GF-D8 (cell line): ENCODE measurements around the gene DBF4.
"Not testable (repeated sequence)": the region's sequence is repeated elsewhere in the genome, so short reads cannot be mapped to it uniquely, and the experiment has no call there.

Experiments used
- DNase-seq: peaks from one replicate; lab custom pipeline; 2025; lab: John Stamatoyannopoulos, UW

The DBF4 gene

DNA sequence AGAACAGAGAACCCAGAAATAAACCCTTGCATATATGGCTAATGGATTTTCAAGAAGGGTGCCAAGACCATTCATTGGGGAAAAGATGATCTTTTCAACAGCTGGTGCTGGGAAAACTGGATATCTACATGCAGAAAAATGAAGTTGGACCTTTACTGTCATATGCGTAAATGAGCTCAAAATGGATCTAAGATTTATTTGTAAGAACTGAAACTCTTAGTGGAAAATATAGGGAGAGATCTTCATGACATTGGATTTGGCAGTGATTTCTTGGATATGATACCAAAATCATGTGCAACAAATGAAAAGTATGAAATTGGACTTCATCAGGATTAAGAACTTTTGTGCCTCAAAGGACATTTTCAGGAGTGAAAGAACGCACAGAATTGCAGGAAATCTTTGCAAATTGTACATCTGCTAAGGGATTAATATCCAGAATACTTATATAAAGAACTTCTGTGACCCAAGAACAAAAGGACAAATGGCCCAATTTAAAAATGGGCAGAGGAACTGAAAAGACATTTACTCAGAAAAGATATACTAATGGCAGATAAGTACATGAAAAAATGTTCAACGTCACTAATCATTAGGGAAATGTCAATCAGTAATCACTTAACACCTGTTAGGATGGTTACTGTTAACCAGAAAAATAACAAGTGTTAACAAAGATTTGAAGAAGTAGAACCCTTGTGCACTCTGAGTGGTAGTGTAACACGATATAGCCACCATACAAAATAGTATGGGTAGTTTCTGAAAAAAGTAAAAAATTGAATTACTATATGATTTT is 6.1 kb downstream of the DBF4 start:
- DNase-seq, result no peak

DNA sequence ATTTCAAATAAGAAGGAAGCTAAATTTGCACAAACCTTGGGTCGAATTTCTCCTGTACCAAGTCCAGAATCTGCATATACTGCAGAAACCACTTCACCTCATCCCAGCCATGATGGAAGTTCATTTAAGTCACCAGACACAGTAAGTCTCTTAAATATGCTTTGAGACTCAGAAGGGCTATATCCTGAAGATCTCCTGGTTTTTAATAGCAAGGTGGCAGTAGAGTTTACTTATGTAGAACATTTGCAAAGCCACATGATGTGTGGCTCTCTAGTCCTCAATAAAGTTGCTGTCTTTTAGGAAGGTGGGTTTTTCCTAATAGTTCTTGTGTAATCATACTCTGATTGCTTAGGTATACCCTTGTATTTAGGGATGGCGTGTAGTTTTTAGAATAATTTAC is 8.7 kb downstream of the DBF4 start:
- DNase-seq, result no peak

DNA sequence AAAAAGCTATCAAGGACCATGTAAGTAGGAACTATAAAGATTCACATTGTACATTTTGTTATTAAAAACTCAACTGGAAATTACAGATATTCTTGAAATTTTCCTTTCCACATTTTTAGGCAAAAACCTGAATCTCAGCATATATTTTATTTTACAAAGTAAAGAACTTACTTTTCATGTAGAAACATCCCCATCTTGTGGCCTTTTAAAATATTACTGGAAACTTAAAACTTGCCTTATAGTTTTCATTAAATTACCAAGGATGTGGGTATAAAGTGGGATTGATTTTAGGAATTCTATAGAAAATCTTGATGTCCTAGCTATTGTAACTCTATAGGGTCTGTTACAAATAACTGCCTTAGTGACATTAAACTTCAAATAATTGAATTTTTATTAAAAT is 10.6 kb downstream of the DBF4 start:
- peak; percentile 41 for DNase-seq

DNA sequence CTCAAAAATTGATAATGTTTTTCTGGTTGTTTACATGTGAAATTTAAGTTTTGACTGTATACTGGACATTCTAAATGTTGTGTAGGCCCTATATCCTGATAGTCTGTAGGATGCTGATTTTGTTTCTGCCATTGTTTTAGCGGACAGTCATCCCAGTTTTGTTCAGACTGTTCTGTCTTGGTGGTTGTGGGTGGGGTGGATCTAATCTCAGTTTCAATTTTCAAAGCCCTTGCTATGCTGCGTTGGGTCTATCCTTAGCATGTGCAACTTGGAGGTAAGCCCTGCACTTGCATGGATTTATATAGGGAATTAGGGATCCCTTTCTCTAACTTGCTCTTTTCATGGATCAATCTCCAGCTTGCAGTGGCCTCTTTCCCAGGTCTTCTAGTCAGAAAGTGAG is 19.1 kb downstream of the DBF4 start:
- DNase-seq, result no peak

DNA sequence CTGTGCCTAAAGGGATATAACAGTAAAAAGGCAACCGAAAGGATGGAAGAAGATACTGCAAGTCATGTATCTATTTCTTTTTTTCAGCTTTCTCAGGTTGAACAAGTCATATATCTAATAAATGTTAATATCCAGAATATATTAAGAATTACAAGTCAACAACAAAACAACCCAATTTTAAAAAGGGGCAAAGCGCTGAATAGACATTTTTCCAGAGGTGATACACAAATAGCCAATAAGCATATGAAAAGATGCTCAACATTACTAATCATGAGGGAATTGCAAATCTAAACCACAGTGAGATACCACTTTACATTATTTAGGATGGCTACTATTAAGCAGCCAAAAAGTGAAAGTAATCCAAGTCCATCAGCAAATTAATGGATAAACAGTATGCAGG is 23.0 kb downstream of the DBF4 start:
- DNase-seq, result no peak

DNA sequence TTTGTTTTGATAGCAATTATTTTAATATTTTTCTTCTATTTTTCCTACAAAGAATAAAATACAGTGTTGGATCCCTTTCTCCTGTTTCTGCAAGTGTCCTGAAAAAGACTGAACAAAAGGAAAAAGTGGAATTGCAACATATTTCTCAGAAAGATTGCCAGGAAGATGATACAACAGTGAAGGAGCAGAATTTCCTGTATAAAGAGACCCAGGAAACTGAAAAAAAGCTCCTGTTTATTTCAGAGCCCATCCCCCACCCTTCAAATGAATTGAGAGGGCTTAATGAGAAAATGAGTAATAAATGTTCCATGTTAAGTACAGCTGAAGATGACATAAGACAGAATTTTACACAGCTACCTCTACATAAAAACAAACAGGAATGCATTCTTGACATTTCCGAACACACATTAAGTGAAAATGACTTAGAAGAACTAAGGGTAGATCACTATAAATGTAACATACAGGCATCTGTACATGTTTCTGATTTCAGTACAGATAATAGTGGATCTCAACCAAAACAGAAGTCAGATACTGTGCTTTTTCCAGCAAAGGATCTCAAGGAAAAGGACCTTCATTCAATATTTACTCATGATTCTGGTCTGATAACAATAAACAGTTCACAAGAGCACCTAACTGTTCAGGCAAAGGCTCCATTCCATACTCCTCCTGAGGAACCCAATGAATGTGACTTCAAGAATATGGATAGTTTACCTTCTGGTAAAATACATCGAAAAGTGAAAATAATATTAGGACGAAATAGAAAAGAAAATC is 31.0 kb downstream of the DBF4 start:
- DNase-seq, result peak; percentile 76

DNA sequence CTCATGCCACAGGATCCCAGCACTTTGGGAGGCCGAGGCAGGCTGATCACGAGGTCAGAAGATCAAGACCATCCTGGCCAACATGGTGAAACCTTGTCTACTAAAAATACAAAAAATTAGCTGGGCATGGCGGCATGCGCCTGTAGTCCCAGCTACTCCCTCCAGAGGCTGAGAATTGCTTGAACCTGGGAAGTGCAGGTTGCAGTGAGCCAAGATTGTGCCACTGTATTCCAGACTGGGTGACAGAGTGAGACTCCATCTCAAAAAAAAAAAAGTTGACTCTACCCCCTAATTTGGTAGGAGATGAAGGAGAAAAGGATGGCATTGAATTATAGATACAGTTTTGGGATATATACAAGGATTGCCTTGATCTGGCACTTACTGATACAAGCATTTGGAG is 32.5 kb downstream of the DBF4 start:
- DNase-seq, result not testable (repeated sequence)

DNA sequence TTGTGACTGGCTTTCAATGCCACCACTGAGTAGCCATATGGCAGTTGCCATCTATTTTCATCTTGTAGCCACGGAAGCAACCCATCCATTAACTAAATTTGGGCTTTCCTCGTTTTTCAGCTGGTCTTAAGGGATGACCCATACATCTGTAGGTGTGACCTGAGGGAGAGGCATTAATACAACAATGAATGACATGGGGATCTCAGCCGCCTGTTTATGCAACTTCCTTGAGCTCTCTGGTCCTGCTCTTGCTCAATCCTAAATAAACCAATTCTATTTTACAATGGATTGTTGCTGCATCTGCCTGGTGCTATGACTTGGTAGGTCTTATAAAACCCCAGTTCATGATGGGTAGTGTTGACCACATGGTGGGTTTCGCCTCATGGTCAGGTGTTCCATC is 35.8 kb downstream of the DBF4 start:
- peak; percentile 71 for DNase-seq

DNA sequence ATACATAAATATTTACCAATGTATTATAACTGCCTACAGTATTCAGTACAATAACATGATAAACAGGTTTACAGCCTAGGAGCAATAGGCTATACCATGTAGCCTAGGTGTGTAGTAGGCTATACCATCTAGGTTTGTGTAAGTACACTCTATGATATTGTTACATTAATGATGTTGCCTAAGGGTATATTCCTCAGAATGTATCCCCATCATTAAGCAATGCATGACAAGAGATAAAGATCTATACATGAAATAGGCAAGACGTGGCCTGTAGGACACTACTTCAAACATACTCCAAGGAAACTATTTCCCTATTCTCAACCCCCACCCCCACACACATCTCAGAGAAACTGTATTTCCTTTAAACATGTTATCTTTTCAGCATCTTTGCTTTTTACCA is 42.4 kb downstream of the DBF4 start:
- peak; percentile 10 for DNase-seq

DNA sequence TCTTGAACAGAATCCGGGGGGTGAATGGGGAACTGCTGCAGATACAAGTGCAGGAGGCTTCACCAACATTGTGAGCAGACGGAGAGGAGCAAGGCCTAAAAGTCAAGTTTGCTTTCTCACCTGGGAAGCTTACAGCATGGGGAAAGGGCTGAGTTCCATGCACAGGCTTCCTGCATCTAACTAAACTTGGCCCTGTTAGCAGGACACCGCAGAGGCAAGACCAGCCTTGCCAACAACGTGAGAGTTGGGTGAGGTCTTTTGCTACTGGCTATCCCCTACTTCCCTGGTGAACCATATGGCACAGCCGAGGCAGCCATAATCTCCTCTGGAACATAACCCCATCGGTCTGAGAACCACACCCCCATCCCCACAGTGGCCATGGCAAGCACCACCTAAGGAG is 43.6 kb downstream of the DBF4 start:
- DNase-seq, result no peak

DNA sequence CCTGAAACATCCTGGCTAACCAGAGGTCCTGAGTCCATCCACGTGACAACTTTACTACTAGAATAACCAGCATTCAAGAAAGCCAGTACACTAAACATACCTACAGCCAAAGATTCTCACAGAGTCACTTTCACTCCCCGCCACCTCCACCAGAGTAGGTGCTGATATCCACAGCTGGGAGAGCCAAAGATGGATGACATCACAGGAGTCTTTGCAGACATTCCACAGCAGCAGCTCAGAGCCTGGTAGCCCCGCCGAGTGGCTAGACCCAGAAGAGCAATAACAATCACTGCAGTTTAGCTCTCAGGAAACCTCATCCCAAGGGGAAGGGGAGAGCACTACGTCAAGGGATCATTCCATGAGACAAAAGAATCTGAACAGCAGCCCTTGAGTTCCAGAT is 44.3 kb downstream of the DBF4 start:
- no peak for DNase-seq

DNA sequence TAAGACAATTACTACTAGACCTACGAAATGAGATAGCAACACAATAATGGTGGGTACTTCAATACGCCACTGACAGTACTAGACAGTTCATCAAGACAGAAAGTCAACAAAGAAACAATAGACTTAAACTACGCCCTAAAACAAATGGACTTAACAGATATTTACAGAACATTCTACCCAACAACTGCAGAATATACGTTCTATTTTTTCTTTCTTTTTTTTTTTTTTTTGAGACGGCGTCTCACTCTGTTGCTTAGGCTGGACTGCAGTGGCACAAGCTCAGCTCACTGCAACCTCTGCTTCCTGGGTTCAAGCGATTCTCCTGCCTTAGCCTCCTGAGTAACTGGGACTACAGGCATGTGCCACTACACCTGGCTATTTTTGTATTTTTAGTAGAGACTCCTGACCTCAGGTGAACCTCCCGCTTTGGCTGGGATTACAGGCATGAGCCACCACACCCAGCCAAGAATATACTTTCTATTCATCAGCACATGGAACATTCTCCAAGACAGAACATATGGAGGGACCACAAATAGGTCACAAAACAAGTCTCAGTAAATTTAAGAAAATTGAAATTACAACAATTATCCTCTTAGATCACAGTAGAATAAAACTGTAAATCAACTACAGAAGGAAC is 46.6 kb downstream of the DBF4 start:
- DNase-seq, result not testable (repeated sequence)

DNA sequence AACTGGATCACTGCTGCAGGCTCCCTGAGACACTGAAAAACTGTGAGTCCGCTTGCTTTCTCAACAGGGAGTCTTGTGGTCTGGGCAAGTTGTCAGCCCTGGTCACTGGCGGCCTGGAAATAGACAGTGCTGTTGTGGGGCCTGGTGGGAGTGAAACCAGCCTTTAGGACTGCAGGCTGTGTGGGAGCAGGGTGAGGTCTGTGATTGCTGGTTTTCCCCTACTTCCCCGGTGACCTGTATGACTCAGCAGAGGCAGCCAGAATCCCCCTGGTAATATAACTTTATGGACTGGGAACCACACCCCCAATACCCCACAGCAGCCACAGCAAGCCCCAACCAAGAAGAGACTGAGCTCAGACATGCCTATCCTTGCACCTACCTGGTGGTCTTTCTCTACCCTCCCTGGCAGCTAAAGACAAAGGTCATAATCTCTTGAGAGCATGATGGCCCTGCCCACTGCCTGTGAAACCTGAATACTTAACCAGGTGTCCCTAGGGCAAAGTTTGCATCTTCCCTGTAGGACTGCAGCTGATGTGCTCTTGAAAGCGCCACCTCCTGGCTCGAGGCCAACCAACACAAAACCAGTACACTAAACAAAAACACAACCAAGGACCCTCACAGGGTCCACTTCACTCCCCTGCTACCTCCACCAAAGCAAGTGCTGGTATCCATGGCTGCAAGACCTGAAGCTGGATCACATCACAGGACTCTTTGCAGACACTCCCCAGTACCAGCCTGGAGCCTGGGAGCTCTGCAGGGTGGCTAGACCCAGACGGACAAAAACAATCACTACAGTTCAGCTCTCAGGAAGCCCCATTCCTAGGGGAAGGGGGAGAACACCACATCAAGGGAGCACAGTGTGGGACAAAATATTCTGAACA is 50.5 kb downstream of the DBF4 start:
- peak; percentile 22 for DNase-seq

DNA sequence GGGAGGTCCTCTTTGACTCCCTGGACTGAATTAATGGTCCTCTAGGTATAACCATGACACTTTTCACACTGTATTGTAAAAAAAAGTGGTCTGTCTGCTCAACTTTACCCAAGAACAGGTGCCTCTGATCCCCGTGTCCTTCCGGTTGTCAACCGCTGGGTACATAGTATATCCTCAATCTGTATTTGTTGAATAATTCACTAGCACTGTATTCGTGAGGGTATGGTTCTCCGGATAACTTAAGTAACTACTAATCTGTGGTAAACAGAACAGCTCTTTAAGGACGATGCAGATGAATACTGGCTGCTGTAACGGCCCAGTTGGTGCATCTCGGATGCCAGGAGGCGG is 57.3 kb downstream of the DBF4 start:
- no peak for DNase-seq

DNA sequence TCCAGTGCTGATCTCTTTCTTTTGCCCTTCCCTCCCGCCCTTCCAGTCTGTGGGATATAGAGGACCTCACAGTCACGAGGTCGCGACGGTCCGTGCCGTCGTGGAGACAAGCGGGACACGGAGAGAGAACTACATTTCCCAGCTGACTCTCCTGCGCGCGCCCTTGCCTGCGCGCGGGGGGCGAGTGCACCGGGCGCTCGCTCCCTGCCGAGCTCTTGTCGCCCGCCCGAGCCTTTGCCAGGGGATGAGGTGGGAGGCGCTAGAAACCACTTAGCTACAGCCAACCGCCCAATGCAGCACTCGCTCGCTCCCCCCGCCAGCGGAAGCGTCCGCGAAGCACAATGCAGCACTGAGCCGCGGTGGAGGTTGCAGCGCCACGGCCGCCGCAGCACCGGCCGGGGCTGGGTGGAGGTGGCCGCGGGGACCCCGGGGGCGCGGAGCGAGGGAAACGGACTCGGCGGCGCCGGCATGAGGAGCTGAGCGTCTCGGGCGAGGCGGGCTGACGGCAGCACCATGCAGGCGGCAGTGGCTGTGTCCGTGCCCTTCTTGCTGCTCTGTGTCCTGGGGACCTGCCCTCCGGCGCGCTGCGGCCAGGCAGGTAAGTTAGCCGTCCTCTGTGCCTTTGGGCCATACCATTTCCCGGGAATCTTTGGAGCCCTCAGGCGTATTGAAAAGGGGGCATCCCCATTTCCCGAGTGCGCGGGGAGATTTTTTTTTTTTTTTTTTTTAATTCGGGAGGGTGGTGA is 57.8 kb downstream of the DBF4 start, which contains the start of gene ADAM22:
Gene ADAM22, plus strand, starts transcription at position 299 of the 746 bp plus-strand sequence. Its CDS starts 215 bp downstream, at position 514.
- peak; percentile 86 for DNase-seq

DNA sequence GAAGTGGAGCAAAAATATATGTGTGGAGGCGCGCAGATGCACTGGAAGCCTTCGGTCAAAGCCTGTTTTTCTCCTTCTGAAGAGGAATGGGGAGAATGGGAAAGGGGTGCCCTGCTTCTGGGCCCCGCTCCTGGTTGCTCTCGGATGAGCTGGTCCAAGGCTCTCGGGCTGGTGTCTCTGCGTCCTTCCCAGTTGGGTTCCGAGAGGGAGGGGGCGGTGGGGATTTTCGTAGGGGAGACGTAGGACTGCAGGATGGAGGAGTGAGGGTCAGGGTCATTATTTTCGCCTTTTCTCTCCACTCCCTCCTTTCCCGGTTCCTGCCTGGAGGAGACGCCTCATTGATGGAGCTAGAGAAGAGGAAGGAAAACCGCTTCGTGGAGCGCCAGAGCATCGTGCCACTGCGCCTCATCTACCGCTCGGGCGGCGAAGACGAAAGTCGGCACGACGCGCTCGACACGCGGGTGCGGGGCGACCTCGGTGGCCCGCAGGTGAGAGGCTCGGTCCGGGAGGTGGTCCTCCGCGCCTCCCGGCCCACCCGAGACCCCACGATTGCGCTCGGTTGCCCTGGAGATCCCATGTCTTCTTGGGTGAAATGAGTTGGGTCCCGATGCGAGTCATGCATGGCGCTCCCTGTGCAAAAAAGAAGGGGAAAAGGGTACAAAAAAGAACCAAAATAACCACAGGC is 58.5 kb downstream of the DBF4 start:
- DNase-seq, result no peak

DNA sequence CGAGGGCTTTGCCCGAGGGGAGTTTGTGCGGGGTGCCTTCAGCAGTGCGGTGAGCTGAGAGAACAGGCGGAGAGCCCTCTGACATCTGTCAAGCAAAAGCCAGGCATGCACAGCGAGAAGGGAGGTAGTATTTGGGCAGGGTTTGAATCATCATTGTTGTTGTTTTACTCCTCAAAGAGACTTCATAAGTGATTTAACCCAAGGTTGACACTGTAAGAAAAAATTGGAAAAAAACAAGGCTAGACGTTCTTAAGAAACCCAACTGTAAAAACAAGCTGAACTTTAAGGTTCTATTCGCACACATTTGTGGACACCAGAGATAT is 59.1 kb downstream of the DBF4 start:
- no peak for DNase-seq

DNA sequence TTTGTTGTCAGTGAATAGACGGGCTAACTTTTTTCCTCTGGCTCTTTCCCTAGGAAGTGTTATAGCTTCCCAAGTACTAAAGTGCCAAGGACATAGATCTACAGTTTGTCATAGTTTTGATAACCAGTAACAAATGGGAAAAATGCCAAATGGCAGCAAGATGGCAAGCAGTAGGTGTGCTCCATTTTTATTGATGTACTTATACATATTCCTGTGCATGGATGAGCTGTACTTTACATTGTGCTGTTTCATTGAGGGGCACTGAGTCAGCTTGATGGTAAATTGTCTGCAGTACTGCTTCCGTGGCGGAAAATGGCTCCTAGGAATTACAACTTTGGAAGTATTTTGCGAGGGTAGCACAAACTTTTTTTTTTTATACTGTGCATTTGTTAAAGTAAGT is 64.8 kb downstream of the DBF4 start:
- no peak for DNase-seq

DNA sequence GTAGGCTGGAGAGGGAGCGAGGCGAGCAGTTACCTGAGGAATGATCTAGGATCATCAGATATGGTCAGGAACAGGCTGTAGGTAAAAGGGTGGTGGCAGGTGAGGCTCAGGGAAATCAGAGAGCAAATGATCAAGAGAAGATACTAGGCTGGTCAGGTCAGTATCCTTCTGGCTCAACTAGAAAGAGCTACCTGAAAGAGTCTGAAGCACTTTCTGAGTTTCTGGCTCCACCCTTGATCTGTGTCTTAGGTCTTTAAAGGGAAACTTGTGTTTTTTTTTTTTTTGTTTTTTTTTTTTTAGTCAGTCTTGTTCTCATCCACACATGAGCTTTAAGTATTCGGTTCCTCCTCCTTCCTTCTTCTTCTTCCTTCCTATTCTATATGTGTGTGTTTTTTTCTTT is 68.3 kb downstream of the DBF4 start:
- DNase-seq, result no peak

DNA sequence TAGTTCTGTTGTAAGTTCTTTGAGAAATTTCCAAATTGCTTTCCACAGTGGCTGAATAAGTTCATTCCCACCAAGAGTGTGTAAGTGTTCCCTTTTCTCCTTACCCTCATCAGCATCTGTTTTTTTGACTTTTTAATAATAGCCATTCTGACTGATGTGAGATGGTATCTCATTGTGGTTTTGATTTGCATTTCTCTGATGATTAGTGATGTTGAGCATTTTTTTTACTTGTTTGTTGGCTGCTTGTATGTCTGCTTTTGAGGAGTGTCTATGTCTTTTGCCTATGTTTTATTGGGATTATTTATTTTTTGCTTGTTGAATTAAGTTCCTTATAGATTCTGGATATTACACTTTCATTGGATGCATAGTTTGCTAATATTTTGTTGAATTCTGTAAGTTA is 69.6 kb downstream of the DBF4 start:
- not testable (repeated sequence) for DNase-seq

DNA sequence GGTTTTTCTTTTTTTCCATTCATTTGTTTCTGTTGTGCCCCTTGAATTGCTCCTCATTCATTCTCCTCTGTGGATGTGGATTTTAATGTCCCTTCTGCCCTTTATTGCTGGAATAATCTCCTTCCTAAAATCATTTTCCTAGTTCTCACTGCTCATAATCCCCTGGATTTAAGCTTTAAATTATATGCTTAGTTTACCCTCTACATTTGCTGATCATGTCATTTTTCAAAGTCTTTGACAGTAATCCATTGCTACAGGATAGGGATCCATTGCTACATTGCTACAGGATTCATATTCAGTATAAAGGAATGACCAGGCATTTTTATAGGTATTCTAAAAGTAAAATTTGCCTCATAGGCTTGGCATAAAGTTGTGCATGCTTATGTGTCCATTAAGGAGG is 72.1 kb downstream of the DBF4 start:
- DNase-seq, result no peak
